Anterior cingulate cortex (tissue), 58 donors: ENCODE measurements around the gene POLE.
"Not testable (repeated sequence)": the region's sequence is repeated elsewhere in the genome, so short reads cannot be mapped to it uniquely, and the experiment has no call there.

Source experiments
- DNase-seq, 58 donors: peaks; one replicate each; lab custom pipeline; 2025; lab: John Stamatoyannopoulos, UW

Gene POLE

GRCh38 chr12:132717531-132718387 is 30.6 kb upstream of the POLE start:
- DNase-seq = no peak

- no peak for DNase-seq
Measured at GRCh38 chr12:132717011-132717410, 29.9 kb upstream of the POLE start.

GRCh38 chr12:132716356-132716755 is 29.2 kb upstream of the POLE start:
- no peak for DNase-seq

- DNase-seq = no peak
Measured at GRCh38 chr12:132715874-132716273, 28.7 kb upstream of the POLE start.

GRCh38 chr12:132713123-132713522 is 26.0 kb upstream of the POLE start:
- no peak for DNase-seq

- peak in 3 of 58 donors; percentile 26 to 61 (median 55) for DNase-seq
Measured at GRCh38 chr12:132711080-132711843, 24.1 kb upstream of the POLE start.

GRCh38 chr12:132710405-132711079 is 23.4 kb upstream of the POLE start, which contains the start of gene PGAM5:
Gene PGAM5, plus strand, starts transcription at chr12:132710842. Its CDS starts 35 bp downstream, at chr12:132710877.
- DNase-seq = peak in 57 of 58 donors; percentile 15 to 87 (median 68)

- peak in 8 of 58 donors; percentile 10 to 63 (median 48) for DNase-seq
Measured at GRCh38 chr12:132710043-132710404, 22.9 kb upstream of the POLE start.

- no peak for DNase-seq
Measured at GRCh38 chr12:132708150-132708549, 21.0 kb upstream of the POLE start.

GRCh38 chr12:132707241-132707640 is 20.1 kb upstream of the POLE start:
- DNase-seq = no peak

- DNase-seq = no peak
Measured at GRCh38 chr12:132703641-132704040, 16.5 kb upstream of the POLE start.

GRCh38 chr12:132702640-132703039 is 15.5 kb upstream of the POLE start:
- no peak for DNase-seq

GRCh38 chr12:132700212-132700822 is 13.2 kb upstream of the POLE start:
- DNase-seq = no peak

GRCh38 chr12:132698341-132698740 is 11.2 kb upstream of the POLE start:
- DNase-seq = no peak

- DNase-seq = no peak
Measured at GRCh38 chr12:132695431-132695830, 8.3 kb upstream of the POLE start.

GRCh38 chr12:132694888-132695287 is 7.7 kb upstream of the POLE start:
- DNase-seq = not testable (repeated sequence)

GRCh38 chr12:132692030-132692429 is 4.9 kb upstream of the POLE start:
- not testable (repeated sequence) for DNase-seq

GRCh38 chr12:132690112-132690511 is 3.0 kb upstream of the POLE start:
- DNase-seq = no peak

- DNase-seq = no peak
Measured at GRCh38 chr12:132689227-132689626, 2.1 kb upstream of the POLE start.

GRCh38 chr12:132686825-132687210 is 324 bp downstream of the POLE start:
- DNase-seq = peak in 1 of 58 donors; percentile 42

GRCh38 chr12:132685400-132685799 is 1.7 kb downstream of the POLE start:
- DNase-seq = no peak
